Activated T-cell treated with anti-CD3 and anti-CD28 coated beads, Interleukin-2, amount 50 U/mL, for 24 hours (primary cell): ENCODE results near the gene OR6C76.
"Not testable (repeated sequence)": the region's sequence is repeated elsewhere in the genome, so short reads cannot be mapped to it uniquely, and the experiment has no call there.

ENCODE experiments used
- DNase-seq: peaks from one replicate; pipeline ENCODE4 v3.0.0-alpha.2; 2020
- H3K27ac Mint-ChIP-seq: 2 replicates; pipeline ENCODE4 v1.8.0; 2020; ENCODE audit warnings: mild to moderate bottlenecking, mixed read lengths
- H3K27me3 Mint-ChIP-seq: 2 replicates; pipeline ENCODE4 v1.8.0; 2020; ENCODE audit warnings: mixed read lengths
- H3K36me3 Mint-ChIP-seq: 2 replicates; pipeline ENCODE4 v1.8.0; 2020; ENCODE audit warnings: low read depth, mixed read lengths
- H3K4me1 Mint-ChIP-seq: 2 replicates; pipeline ENCODE4 v1.8.0; 2020; ENCODE audit warnings: low read depth, mixed read lengths
- H3K4me3 Mint-ChIP-seq: 2 replicates; pipeline ENCODE4 v1.8.0; 2020; ENCODE audit warnings: mild to moderate bottlenecking, moderate library complexity, mixed read lengths
- H3K9me3 Mint-ChIP-seq: 2 replicates; pipeline ENCODE4 v1.8.0; 2020; ENCODE audit warnings: mixed read lengths

The OR6C76 gene

DNA sequence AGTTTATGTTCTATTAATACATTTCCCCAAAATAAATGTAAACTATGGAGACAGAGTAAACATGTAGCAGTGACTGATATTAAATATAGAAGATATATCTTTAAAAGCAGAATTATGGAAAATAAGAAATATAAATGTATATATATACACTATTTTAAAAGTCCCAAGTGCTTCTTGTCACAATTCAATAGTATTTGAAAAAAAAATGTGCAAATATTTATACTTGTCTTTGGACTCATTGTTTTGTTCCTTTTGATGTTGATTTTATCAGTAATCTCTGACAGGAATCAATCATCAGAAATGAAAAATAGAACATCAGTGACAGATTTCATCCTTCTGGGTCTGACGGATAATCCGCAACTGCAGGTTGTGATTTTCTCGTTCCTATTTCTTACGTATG, at the start of gene OR6C76:
Gene OR6C76 (plus strand): TSS at position 301 of the 400 bp plus-strand sequence. CDS start 0 bp downstream, at position 301.
- Mint-ChIP-seq H3K4me3 (no peak within 1 kb of the TSS), H3K27me3 (peaks cover 23% of the 10 kb centered on the region), H3K9me3 (no peaks in the 10 kb centered on the region), H3K36me3 (no peaks in the 10 kb centered on the region), H3K4me1 (no peaks in the 10 kb centered on the region), H3K27ac (no peak within 1 kb of the TSS)
- DNase-seq, result no peak

DNA sequence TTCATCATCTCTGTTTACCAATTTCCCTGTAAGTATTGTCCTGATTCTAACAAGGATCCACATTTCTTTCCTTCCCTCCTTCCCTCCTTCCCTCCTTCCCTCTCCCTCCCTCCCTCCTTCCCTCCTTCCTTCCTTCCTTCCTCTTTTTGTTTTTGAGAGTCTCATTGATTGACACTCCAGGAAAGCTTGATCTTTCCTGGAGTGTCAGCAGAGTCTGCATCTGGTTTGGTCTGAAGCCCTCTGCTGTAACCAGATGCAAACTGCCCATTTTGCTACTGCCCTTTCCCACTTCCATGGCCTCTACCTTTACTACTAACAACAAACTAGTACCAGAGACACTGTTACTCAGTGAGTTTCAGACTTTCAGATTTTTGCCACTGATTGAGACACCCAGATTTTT, 40.2 kb upstream of the OR6C76 start:
- DNase-seq, result no peak
- Mint-ChIP-seq H3K9me3 (no peaks in the 10 kb centered on the region), H3K27ac (no peak overlapping the region), H3K4me1 (no peaks in the 10 kb centered on the region), H3K4me3 (no peak overlapping the region), H3K36me3 (no peaks in the 10 kb centered on the region), H3K27me3 (peaks cover 4% of the 10 kb centered on the region)

DNA sequence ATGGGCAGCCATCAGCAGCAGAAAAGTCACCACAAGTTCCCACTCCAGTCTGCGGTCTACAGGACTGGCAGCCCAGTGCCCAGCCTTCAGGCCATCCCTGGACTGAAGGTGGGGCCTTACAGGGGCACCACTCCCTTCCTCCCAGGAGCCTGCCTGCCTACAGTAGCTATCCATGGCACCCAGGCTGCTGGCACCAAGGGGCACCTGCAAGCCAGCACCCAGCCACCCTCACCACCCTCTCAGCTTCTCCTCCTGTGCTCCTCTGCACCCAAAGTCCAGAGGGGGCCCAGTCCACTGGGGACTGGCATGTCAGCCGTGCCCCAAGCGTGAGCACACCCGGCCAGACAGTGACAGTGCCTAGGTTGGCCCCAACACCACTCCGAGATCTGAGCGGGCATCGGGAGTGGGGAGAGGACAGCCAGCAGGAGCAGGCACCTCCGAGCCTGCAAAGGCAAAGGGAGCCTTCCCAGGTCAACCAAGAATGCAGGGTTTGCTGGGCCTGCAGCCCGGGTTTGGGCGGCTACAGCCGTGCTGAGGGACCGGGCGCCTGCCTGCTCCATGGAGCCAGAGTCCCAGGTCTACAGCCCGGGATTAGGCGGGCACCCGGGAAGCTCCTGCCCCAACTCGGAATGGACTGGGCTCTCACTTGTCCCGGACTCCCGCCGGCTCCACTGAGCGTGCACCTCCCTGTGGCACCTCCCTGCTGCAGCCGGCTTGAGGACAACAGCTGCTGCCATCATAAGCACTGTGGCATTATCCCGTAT, 33.8 kb upstream of the OR6C76 start:
- no peaks in the 10 kb centered on the region for H3K9me3 Mint-ChIP-seq
- no peaks in the 10 kb centered on the region for H3K4me1 Mint-ChIP-seq
- no peak overlapping the region for H3K4me3 Mint-ChIP-seq
- DNase-seq, result no peak
- no peak overlapping the region for H3K27ac Mint-ChIP-seq
- peaks cover 5% of the 10 kb centered on the region for H3K27me3 Mint-ChIP-seq
- no peaks in the 10 kb centered on the region for H3K36me3 Mint-ChIP-seq

DNA sequence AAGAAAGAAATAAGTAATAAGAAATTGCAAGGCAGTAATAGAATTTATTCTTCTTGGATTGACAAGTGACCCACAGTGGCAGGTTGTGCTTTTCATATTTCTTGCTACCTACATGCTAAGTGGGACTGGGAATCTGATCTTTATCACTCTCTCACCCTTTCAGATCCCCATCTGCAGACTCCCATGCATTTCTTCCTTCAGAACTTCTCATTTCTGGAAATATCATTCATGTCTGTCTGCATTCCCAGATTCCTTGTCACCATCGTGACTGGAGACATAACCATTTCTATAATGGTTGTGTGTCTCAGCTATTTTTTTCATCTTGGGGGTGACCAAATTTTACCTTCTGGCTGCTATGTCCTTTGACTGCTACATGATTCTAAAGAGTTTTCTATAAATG, 29.7 kb upstream of the OR6C76 start:
- DNase-seq, result no peak
- no peaks in the 10 kb centered on the region for H3K36me3 Mint-ChIP-seq
- H3K9me3 Mint-ChIP-seq, result no peaks in the 10 kb centered on the region
- H3K4me3 Mint-ChIP-seq, result no peak overlapping the region
- no peak overlapping the region for H3K27ac Mint-ChIP-seq
- no peaks in the 10 kb centered on the region for H3K4me1 Mint-ChIP-seq
- H3K27me3 Mint-ChIP-seq, result peaks cover 26% of the 10 kb centered on the region

DNA sequence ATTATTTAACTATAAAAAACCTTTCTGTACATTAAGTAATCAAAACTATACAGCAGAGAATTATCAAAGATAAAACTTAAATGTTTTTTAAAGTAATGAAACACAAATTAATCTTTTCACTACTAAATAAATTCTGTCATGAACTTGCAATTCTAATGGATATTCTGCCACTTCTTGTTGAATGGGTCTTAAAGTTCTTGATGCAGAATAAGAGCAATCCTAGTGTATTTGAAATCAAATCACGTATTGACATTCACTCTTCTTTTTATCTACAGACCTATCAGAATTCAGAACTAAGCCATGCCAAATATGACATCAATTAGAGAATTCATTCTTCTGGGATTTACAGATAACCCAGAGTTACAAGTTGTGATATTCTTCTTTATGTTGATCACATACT, 25.8 kb upstream of the OR6C76 start, which contains the start of gene OR6C65:
Gene OR6C65 (plus strand): TSS at position 301 of the 400 bp plus-strand sequence. CDS start 0 bp downstream, at position 301.
- H3K27me3 Mint-ChIP-seq, result peaks cover 26% of the 10 kb centered on the region
- no peak within 1 kb of the TSS for H3K4me3 Mint-ChIP-seq
- no peaks in the 10 kb centered on the region for H3K4me1 Mint-ChIP-seq
- H3K36me3 Mint-ChIP-seq, result no peaks in the 10 kb centered on the region
- H3K27ac Mint-ChIP-seq, result no peak within 1 kb of the TSS
- DNase-seq, result no peak
- H3K9me3 Mint-ChIP-seq, result no peaks in the 10 kb centered on the region

DNA sequence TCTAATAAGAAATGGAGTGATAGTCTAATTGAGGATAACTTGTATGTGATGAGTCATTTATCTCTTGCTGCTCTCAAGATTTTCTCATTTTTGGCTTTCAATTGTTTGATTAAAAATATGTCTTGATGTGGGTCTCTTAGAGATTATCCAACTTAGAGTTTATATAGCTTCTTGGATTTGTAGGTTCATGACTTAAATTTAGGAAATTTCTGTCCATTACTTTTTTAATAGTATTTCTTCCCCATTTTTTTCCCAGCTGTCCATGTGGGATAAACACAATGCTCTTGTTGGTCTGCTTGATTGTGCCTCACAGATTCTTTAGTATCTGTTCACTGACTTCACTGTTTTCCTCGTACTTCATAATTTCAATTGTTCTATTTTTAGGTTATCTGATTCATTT, 18.2 kb upstream of the OR6C76 start:
- H3K4me1 Mint-ChIP-seq, result no peaks in the 10 kb centered on the region
- H3K27me3 Mint-ChIP-seq, result peaks cover 3% of the 10 kb centered on the region
- no peaks in the 10 kb centered on the region for H3K36me3 Mint-ChIP-seq
- no peak overlapping the region for H3K27ac Mint-ChIP-seq
- H3K9me3 Mint-ChIP-seq, result no peaks in the 10 kb centered on the region
- H3K4me3 Mint-ChIP-seq, result no peak overlapping the region
- no peak for DNase-seq

DNA sequence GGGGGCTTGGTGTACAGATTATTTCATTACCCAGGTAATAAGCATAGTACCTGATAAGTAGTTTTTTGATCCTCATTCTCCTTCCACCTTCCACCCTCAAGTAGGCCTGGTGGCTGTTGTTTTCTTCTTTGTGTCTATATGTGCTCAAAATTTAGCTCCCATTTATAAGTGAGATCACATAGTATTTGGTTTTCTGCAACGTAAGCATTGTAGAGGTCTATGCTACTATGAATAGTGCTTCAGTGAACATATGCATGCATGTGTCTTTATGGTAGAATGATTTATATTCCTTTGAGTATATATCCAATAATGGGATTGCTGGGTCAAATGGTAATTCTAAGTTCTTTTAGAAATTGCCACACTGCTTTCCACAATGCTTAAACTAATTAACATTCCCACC, 16.9 kb upstream of the OR6C76 start:
- not testable (repeated sequence) for H3K9me3 Mint-ChIP-seq, DNase-seq, H3K27me3 Mint-ChIP-seq, H3K4me3 Mint-ChIP-seq, H3K36me3 Mint-ChIP-seq, H3K4me1 Mint-ChIP-seq, H3K27ac Mint-ChIP-seq

DNA sequence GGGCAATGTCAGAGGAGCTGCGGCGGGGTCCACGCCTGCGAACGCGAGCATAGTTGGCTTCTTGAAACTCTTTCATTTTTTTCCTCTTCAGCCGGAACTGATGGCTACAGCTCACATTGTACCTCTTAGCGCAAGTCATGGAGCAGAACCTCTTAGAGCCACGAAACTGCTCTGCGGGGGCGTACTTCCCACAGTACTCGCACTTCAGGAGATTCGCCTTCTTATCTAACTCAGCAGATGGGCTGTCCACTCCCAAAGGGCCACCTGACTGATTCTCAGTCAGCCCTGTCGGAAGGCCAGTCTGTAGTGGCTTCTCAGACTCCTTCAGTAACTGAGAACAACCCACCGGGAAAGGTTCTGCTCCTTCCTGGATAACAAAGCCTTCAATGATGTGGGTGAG, 13.9 kb upstream of the OR6C76 start:
- peaks cover 32% of the 10 kb centered on the region for H3K27me3 Mint-ChIP-seq
- H3K9me3 Mint-ChIP-seq, DNase-seq, H3K36me3 Mint-ChIP-seq, H3K4me3 Mint-ChIP-seq, H3K27ac Mint-ChIP-seq, H3K4me1 Mint-ChIP-seq: not testable (repeated sequence)

DNA sequence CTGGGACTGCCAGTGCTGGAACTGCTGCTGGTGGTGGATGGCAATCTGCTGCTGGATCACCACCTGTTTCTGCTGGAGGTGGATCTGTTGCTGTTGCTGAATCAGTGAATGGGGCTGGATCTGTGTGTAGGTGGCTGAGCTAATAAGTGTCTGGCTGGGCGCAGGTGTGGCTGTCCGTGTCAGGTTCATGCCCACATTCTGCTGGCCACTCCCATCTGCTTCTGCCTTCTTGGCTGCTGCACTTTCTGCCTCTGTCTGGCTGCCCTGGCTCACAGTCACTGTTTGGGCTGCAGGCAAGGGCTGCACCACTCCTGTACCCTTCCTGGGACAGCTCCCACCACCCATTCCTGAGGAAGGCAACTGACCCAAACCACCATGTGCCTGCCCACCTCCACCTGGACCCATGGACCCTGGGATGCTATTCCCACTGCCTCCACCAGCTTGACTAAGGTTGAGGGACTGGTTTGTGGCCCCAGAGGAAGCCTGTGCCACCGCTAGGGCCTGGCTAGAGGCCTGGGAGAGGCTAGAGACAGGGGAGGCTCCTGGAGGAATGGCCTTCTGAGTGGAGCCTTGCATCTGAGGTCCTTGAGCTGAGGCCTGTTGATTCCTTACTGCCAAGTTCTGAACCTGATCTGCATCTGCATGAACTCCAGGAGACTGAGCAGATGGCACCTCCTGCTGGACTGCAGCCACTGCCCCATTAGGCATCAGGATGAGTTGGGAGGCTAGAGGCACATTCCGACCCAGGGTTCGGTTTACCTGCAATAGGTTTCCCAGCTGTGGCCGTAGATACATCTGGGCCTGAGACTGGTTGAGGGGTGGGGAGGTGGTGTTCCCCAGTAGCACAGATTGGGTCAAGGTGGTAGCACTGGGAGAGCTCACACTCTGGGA, 12.3 kb upstream of the OR6C76 start:
- not testable (repeated sequence) for H3K4me1 Mint-ChIP-seq, H3K36me3 Mint-ChIP-seq, DNase-seq, H3K4me3 Mint-ChIP-seq, H3K27ac Mint-ChIP-seq, H3K9me3 Mint-ChIP-seq
- H3K27me3 Mint-ChIP-seq, result peaks cover 46% of the 10 kb centered on the region

DNA sequence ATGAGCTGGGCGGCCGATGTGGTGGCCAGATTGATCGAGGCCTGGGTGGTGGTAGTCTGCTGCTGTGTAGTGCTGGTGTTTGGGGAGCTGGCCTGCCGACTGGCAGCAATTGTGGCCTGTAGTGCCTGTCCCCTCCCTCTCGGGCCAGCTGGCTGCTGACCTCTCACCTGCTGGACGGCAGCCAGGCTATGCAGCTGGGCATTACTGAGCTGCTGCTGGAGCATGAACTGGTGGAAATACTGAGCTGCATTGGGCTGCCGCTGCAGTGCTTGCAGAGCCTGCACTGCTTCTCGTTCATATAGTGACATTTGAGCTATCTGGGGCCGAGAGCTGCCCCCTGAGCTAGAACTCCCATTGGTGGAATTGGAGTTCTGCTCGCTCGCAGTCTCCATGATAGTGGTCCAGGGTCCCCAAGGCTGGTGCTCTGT, 11.6 kb upstream of the OR6C76 start:
- not testable (repeated sequence) for H3K36me3 Mint-ChIP-seq, H3K4me3 Mint-ChIP-seq, DNase-seq, H3K4me1 Mint-ChIP-seq, H3K9me3 Mint-ChIP-seq, H3K27ac Mint-ChIP-seq
- H3K27me3 Mint-ChIP-seq, result peaks cover 50% of the 10 kb centered on the region

DNA sequence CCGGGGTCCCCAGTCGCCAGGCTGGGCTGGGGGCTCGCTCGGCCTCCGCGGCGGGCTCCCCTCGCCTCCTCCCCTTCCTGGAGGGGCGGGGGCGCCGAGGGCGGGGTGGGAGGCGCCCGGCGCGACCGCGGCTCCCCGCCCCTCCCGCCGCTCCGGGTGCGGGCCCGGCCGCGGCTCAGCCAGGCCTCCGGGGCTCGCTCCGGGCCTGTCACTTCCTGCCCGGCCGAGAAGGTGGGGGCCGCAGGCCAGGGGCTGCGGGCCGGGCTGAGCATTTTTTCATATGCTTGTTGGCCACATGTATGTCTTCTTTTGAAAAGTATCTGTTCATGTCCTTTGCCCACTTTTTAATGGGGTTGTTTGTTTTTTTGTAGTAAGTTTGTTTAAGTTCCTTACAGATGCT, 11.2 kb upstream of the OR6C76 start:
- H3K27ac Mint-ChIP-seq, DNase-seq, H3K36me3 Mint-ChIP-seq, H3K9me3 Mint-ChIP-seq, H3K4me3 Mint-ChIP-seq, H3K4me1 Mint-ChIP-seq: not testable (repeated sequence)
- H3K27me3 Mint-ChIP-seq, result peaks cover 55% of the 10 kb centered on the region

DNA sequence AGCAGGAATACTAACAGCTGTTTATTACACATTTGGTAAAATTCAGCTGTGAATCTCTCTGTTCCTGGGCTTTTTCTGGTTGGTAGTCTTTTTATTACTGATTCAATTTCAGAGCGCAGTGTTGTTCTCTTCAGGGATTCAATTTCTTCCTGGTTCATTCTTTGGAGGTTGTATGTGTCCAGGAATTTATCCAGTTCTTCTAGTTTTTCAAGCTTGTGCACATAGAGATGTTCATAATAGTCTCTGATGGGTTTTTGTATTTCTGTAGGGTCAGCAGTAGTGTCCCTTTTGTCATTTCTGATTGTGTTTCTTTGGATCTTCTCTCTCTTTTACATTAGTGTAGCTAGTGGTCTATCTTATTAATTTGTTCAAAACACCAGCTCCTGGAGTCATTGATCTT, 9.1 kb upstream of the OR6C76 start:
- Mint-ChIP-seq H3K4me1 (peaks cover 6% of the 10 kb centered on the region), H3K36me3 (no peaks in the 10 kb centered on the region), H3K9me3 (no peaks in the 10 kb centered on the region), H3K27ac (no peak overlapping the region), H3K4me3 (no peak overlapping the region), H3K27me3 (peaks cover 59% of the 10 kb centered on the region)
- DNase-seq, result no peak

DNA sequence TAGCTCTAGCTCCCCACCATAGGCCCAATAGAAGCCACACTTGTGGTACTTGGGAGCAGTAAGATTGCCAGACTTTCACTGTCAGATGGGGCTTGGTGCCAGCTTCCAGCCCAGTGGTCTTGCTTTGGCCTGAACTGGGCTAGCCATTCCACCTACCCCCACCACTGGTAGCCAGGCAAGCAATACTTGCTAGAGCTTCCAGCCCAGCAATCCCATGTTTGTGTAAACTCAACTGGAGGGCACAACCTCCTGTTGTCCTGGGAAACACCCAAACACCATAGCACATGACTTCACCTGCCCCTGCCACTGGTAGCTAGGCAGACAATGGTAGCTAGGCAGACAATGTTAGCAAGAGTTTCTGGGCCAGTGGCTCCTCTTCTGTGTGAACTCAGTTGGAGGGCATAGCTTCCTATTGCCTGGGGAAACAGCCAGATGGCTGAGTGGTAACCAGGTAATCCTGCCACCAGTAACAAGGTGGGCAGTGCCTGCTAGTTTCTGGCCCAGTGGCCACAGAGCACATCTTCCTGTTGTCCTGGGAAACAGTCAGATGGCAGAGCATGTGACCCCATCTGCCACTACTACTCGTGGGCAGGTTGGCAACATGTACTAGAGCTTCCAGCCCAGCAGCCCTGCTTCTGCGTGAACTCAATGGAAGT, 5.6 kb upstream of the OR6C76 start:
- DNase-seq, result no peak
- Mint-ChIP-seq H3K4me1 (peaks cover 1% of the 10 kb centered on the region), H3K4me3 (no peak overlapping the region), H3K27ac (no peak overlapping the region), H3K36me3 (no peaks in the 10 kb centered on the region), H3K9me3 (no peaks in the 10 kb centered on the region), H3K27me3 (peaks cover 53% of the 10 kb centered on the region)

DNA sequence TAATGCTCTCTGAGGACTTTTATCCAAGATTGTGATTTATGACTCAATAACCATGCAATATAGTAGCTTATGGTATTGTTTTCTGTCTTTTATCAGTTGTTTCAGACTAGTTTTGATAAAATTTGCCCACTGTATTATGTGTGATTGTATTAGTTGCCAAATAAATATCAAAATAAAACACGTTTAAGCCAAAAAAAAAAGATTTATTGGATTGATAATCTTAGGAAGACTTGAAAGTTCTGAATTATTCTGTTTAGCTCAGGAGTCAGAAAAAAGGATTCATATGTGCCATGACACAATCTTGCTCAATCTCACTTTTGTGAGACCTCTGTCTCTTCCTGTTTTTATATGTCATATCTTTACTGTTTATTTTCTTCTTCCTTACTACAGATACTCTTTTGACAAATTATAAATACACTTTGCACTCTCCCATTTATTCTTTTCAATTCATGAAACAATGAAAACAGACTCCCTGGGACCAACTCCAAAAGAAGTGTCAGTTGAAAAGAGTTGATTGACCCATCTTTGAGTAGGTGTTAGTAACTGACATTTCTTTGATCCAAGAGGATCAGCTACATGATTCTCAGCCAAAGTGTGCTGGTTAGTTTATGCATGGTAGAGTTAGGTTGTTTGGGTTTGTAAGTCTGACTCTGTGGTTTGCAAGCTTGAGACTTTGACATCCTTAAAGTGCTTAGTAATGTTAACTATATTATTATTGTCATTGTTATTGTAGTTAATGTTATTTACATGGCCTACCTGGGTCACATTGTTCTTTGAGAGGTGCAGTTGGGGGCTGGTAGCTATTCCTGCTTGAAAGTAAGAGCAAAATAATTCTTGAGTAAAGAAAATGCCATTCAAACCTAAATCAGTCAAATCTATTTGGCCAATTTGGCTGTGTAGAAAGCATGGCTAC, 2.5 kb downstream of the OR6C76 start:
- Mint-ChIP-seq H3K4me3 (no peak overlapping the region), H3K4me1 (no peaks in the 10 kb centered on the region), H3K9me3 (no peaks in the 10 kb centered on the region), H3K27ac (no peak overlapping the region), H3K36me3 (no peaks in the 10 kb centered on the region), H3K27me3 (peaks cover 31% of the 10 kb centered on the region)
- DNase-seq, result no peak
